H1 (cell line): Measurements from ENCODE around the gene GLS. TPM values are rescaled to one million over a fixed set of nuclear protein-coding genes. Genes with fewer than 3 reads are reported as not detected.
A peak's percentile ranks its signal among the peaks of the same experiment; 100 is the strongest.

Source experiments
- CTCF ChIA-PET: fragments of 300-600 bp; sonication (Branson Sonifier 250); formaldehyde crosslinking; loops from one replicate; lab custom pipeline; 2021; ENCODE audit not compliant: partially characterized antibody; lab: Charles Lee
- POLR2A ChIA-PET: fragments of 300-600 bp; sonication (Branson Sonifier 250); formaldehyde crosslinking; loops from one replicate; lab custom pipeline; 2021; ENCODE audit warnings: inconsistent platforms; ENCODE audit not compliant: partially characterized antibody; lab: Charles Lee
- DNase-seq, 2 experiments: peaks; one replicate each; pipeline versions ENCODE4 v3.0.0 to v3.0.0-alpha.2; 2010 to 2022; ENCODE audit warnings: low spot score in 2 of 2, low read depth in 1 of 2, mixed read lengths in 1 of 2
- FAIRE-seq: peaks from 2 replicates; lab custom pipeline; 2011; peaks lifted over from hg19 to GRCh38; lab: Jason Lieb, UNC
- H2AFZ ChIP-seq: 2 replicates; pipeline ENCODE4 v1.8.1; 2012; ENCODE audit warnings: low read length, inconsistent platforms
- H2AK5ac ChIP-seq: 2 replicates; pipeline ENCODE4 v1.6.1; 2013; ENCODE audit warnings: low read depth, low read length
- H2BK120ac ChIP-seq: replicated peaks from 2 replicates; pipeline ENCODE3; 2013; ENCODE audit warnings: low read depth, low read length, inconsistent platforms
- H2BK12ac ChIP-seq: 2 replicates; pipeline ENCODE4 v1.6.1; 2013; ENCODE audit warnings: low read depth, low read length
- H2BK15ac ChIP-seq: 2 replicates; pipeline ENCODE4 v1.6.1; 2013; ENCODE audit warnings: low read length
- H2BK20ac ChIP-seq: 2 replicates; pipeline ENCODE4 v1.6.1; 2013; ENCODE audit warnings: low read length
- H2BK5ac ChIP-seq: 2 replicates; pipeline ENCODE4 v1.6.1; 2013; ENCODE audit warnings: low read depth, low read length
- H3K14ac ChIP-seq: 2 replicates; pipeline ENCODE4 v1.6.1; 2013; ENCODE audit warnings: inconsistent platforms; ENCODE audit not compliant: insufficient read length
- H3K18ac ChIP-seq: 2 replicates; pipeline ENCODE4 v1.6.1; 2013; ENCODE audit warnings: low read length; ENCODE audit errors: extremely low read depth
- H3K23ac ChIP-seq: 2 replicates; pipeline ENCODE4 v1.6.1; 2013; ENCODE audit warnings: inconsistent platforms; ENCODE audit not compliant: insufficient read length
- H3K23me2 ChIP-seq: 2 replicates; pipeline ENCODE4 v1.6.1; 2013; ENCODE audit warnings: low read depth, low read length
- H3K27ac ChIP-seq: 2 replicates; pipeline ENCODE4 v1.6.1; 2011; ENCODE audit warnings: low read depth, low read length, inconsistent platforms
- H3K27me3 ChIP-seq, 4 experiments: replicated peaks in 1 of 4; 1 replicate in 1 of 4; 2 replicates in 3 of 4; pipeline versions ENCODE4 v1.6.1 to v1.8.1; 2011 to 2013; ENCODE audit warnings: low read length in 3 of 4, mild to moderate bottlenecking in 3 of 4, inconsistent platforms in 2 of 4, mixed read lengths in 2 of 4, moderate library complexity in 1 of 4; ENCODE audit not compliant: control insufficient read depth in 3 of 4, insufficient read depth in 3 of 4; ENCODE audit errors: extremely low read depth in 1 of 4
- H3K36me3 ChIP-seq, 4 experiments: 2 replicates each; pipeline versions ENCODE4 v1.6.1 to v1.8.1; 2011 to 2013; ENCODE audit warnings: mild to moderate bottlenecking in 4 of 4, low read length in 3 of 4, moderate library complexity in 2 of 4, control low read depth in 1 of 4, inconsistent platforms in 1 of 4; ENCODE audit not compliant: insufficient read depth in 4 of 4, control insufficient read depth in 2 of 4
- H3K4ac ChIP-seq: replicated peaks from 2 replicates; pipeline ENCODE3; 2013; ENCODE audit warnings: low read length, low read depth, mixed read lengths, inconsistent platforms; ENCODE audit not compliant: insufficient read length
- H3K4me1 ChIP-seq, 4 experiments: replicated peaks in 1 of 4; 1 replicate in 1 of 4; 2 replicates in 3 of 4; pipeline versions ENCODE4 v1.6.1 to v1.8.1; 2011 to 2013; ENCODE audit warnings: low read length in 3 of 4, inconsistent platforms in 2 of 4, mixed read lengths in 1 of 4; ENCODE audit not compliant: insufficient read depth in 4 of 4, control insufficient read depth in 3 of 4
- H3K4me2 ChIP-seq, 2 experiments: 2 replicates each; pipeline versions ENCODE4 v1.6.1 to v1.8.1; 2011 to 2013; ENCODE audit warnings: low read depth in 2 of 2, low read length in 2 of 2, control low read depth in 1 of 2, inconsistent platforms in 1 of 2, mild to moderate bottlenecking in 1 of 2; ENCODE audit not compliant: insufficient read depth in 1 of 2
- H3K4me3 ChIP-seq, 4 experiments: fragments of 200-600, 300-600 bp in 1 of 4; sonication (generic), shearing (Covaris generic), sonication (Bioruptor Twin) in 1 of 4; 2 replicates each; pipeline versions ENCODE4 v1.5.1 to v1.8.1; 2011 to 2016; ENCODE audit warnings: low read length in 4 of 4, low read depth in 3 of 4, control low read depth in 2 of 4, inconsistent platforms in 2 of 4, mild to moderate bottlenecking in 2 of 4, mixed read lengths in 1 of 4, moderate library complexity in 1 of 4; ENCODE audit not compliant: insufficient read depth in 2 of 4; ENCODE audit errors: extremely low read depth in 1 of 4
- H3K56ac ChIP-seq: replicated peaks from 2 replicates; pipeline ENCODE3; 2013; ENCODE audit warnings: low read depth, mild to moderate bottlenecking, mixed read lengths, low read length, inconsistent platforms; ENCODE audit not compliant: insufficient read length
- H3K79me1 ChIP-seq: 2 replicates; pipeline ENCODE4 v1.6.1; 2013; ENCODE audit warnings: low read depth, low read length, control low read depth
- H3K79me2 ChIP-seq, 2 experiments: 2 replicates each; pipeline versions ENCODE4 v1.6.1 to v1.8.1; 2012 to 2013; ENCODE audit warnings: low read length in 2 of 2, mild to moderate bottlenecking in 2 of 2, inconsistent platforms in 1 of 2; ENCODE audit not compliant: insufficient read depth in 2 of 2, control insufficient read depth in 1 of 2
- H3K9ac ChIP-seq, 4 experiments: replicated peaks in 1 of 4; 1 replicate in 1 of 4; 2 replicates in 3 of 4; pipeline versions ENCODE4 v1.6.1 to v1.8.1; 2011 to 2013; ENCODE audit warnings: low read depth in 3 of 4, low read length in 3 of 4, control low read depth in 2 of 4, mild to moderate bottlenecking in 2 of 4, moderate library complexity in 2 of 4, inconsistent platforms in 1 of 4; ENCODE audit errors: extremely low read depth in 1 of 4
- H3K9me3 ChIP-seq, 2 experiments: 2 replicates each; pipeline versions ENCODE4 v1.6.1 to v1.8.1; 2012 to 2013; ENCODE audit warnings: mild to moderate bottlenecking in 2 of 2, moderate library complexity in 2 of 2, control low read depth in 1 of 2, inconsistent platforms in 1 of 2, low read depth in 1 of 2, low read length in 1 of 2, mixed read lengths in 1 of 2; ENCODE audit not compliant: insufficient read depth in 2 of 2
- H4K20me1 ChIP-seq, 2 experiments: replicated peaks in 1 of 2; 2 replicates each; pipeline versions ENCODE3 to v1.8.1; 2011 to 2013; ENCODE audit warnings: inconsistent platforms in 2 of 2, low read length in 2 of 2, mild to moderate bottlenecking in 1 of 2; ENCODE audit not compliant: insufficient read depth in 2 of 2, control insufficient read depth in 1 of 2
- H4K5ac ChIP-seq: 2 replicates; pipeline ENCODE4 v1.6.1; 2013; ENCODE audit warnings: low read length, low read depth, mixed read lengths, inconsistent platforms; ENCODE audit not compliant: insufficient read length
- H4K8ac ChIP-seq: 2 replicates; pipeline ENCODE4 v1.8.0; 2013; ENCODE audit warnings: mild to moderate bottlenecking, moderate library complexity, low read length, inconsistent platforms; ENCODE audit not compliant: insufficient read depth; ENCODE audit errors: extremely low read depth
- H4K91ac ChIP-seq: replicated peaks from 2 replicates; pipeline ENCODE3; 2013; ENCODE audit warnings: low read length, mixed read lengths, inconsistent platforms; ENCODE audit not compliant: insufficient read length
- EZH2 ChIP-seq: fragments of 200-600 bp; sonication (generic); IDR thresholded peaks from 2 replicates; pipeline ENCODE4 v1.7.1; 2012; ENCODE audit warnings: low read depth, mild to moderate bottlenecking, moderate library complexity, low read length, inconsistent platforms; ENCODE audit not compliant: severe bottlenecking
- FOSL1 ChIP-seq: IDR thresholded peaks from 2 replicates; pipeline ENCODE4 v1.6.1; 2011; ENCODE audit warnings: mild to moderate bottlenecking, low read depth, low read length, moderate library complexity; ENCODE audit not compliant: insufficient read depth
- JUND ChIP-seq: IDR thresholded peaks from 2 replicates; pipeline ENCODE4 v1.6.1; 2011; ENCODE audit warnings: mild to moderate bottlenecking, improper control_type of control experiment, low read length
- NRF1 ChIP-seq: IDR thresholded peaks from 2 replicates; pipeline ENCODE4 v1.6.1; 2011; ENCODE audit warnings: mild to moderate bottlenecking, low read depth, low read length, improper control_type of control experiment
- PHF8 ChIP-seq: fragments of 200-600 bp; sonication (generic); conservative IDR thresholded peaks from 2 replicates; pipeline ENCODE4 v1.7.1; 2012; ENCODE audit warnings: low read depth, mild to moderate bottlenecking, inconsistent platforms, low read length, moderate library complexity
- RFX5 ChIP-seq: IDR thresholded peaks from 2 replicates; pipeline ENCODE4 v1.6.1; 2011; ENCODE audit warnings: low read depth, low read length, improper control_type of control experiment, borderline replicate concordance
- SRF ChIP-seq: IDR thresholded peaks from 2 replicates; pipeline ENCODE4 v1.6.1; 2011; ENCODE audit warnings: mild to moderate bottlenecking, low read depth, low read length, moderate library complexity
- TAF1 ChIP-seq: IDR thresholded peaks from 2 replicates; pipeline ENCODE4 v1.6.1; 2011; ENCODE audit warnings: mild to moderate bottlenecking, low read depth, low read length
- WGBS, 2 experiments: shearing (Covaris generic) in 1 of 2; methylation state at CpG; one replicate each; pipeline versions ENCODE4 v1.1.6 to v1.1.7; 2013 to 2015; ENCODE audit warnings: low lambda C conversion rate in 2 of 2, mixed read lengths in 2 of 2, inconsistent platforms in 1 of 2, low coverage in 1 of 2, missing lambda C conversion rate in 1 of 2; ENCODE audit not compliant: insufficient replicate concordance in 2 of 2, insufficient coverage in 1 of 2, insufficient read length in 1 of 2; ENCODE audit errors: extremely low coverage in 1 of 2, missing lambda C conversion rate in 1 of 2; 5-methylcytosine and 5-hydroxymethylcytosine counted together
- polyA plus RNA-seq, 7 experiments: library from polyadenylated mRNA; depleted of rRNA in 3 of 7; stranded (reverse) in 5 of 7; unstranded in 2 of 7; fragments of >200 nt in 5 of 7; fragments of 200-250 nt in 2 of 7; gene quantifications; 1 replicate in 5 of 7; 2 replicates in 1 of 7; 4 replicates in 1 of 7; pipeline versions ENCODE4 v1.2.1 to v1.2.3, GENCODE V29; 2011 to 2013; ENCODE audit warnings: missing spikeins in 2 of 7, mixed read lengths in 2 of 7
- total RNA-seq: library from RNA; stranded (reverse); fragmentation: NEBNext Ultra II Directional; extraction: Animal tissue kit (Norgen Biotek cat#: 25700); gene quantifications from 2 replicates; pipeline ENCODE4 v1.2.1, GENCODE V29; 2021
- TF ChIP-seq, protein P1 (sequence below): IDR thresholded peaks from 2 replicates; pipeline ENCODE4 v1.6.1; 2012; ENCODE audit warnings: inconsistent platforms
- TF ChIP-seq, protein P2 (sequence below): IDR thresholded peaks from 2 replicates; pipeline ENCODE4 v1.6.1; 2011; ENCODE audit warnings: low read length, improper control_type of control experiment
- TF ChIP-seq, protein P3 (sequence below): IDR thresholded peaks from 2 replicates; pipeline ENCODE4 v1.6.1; 2012; ENCODE audit warnings: inconsistent platforms

GLS gene
- total and polyA plus RNA-seq, 2 of the 8 experiments (the other 6 are each of a cell fraction or from before 2014, with no cell fraction given) = 15.7 to 89.8 TPM

DNA sequence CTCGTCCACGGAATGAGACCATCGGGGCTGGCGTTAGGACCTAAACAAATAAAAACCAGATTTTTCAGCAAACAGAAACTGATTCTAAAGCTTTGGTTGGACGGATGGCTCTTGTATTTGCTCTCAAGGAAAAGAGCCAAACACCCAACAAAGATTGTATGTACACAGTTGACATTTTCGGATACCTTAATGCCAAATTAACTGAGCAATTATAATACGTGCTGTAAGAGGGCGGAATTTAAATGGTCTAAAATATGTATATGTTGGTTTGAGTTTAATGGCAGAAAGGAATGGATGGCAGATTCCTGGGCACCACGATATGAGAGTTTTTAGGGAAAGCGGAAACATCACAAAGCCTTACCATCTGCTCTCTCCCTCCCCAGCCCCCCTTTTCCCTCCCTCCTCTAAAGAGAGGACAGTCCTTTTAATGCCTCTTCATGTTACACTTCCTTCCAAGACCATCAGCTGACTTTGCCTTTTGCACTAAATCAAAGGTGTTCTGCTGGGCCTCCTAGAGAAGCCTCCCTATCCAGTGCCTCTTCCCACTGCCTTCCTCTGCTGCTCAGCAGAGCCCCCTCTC is 100.1 kb downstream of the GLS start:
- peaks cover 21 to 84% (median 65%) of the 10 kb centered on the region in 4 experiments for H3K36me3 ChIP-seq
- no peak overlapping the region for H2BK5ac ChIP-seq
- 91% methylated on average over 10 of the region's 10 CpGs; no CpG with 5 or more reads in 1 of the 2 experiments for WGBS, 2 experiments
- no peaks in the 10 kb centered on the region for H3K27me3 ChIP-seq
- H3K18ac ChIP-seq = no peak overlapping the region
- H3K79me2 ChIP-seq = no peaks in the 10 kb centered on the region
- H3K4me2 ChIP-seq = no peak overlapping the region
- H3K4me1 ChIP-seq = no peaks in the 10 kb centered on the region
- peaks cover 0 to 1% of the 10 kb centered on the region in 2 experiments for H4K20me1 ChIP-seq
- H2BK12ac ChIP-seq = no peak overlapping the region
- no peak overlapping the region for H3K23ac ChIP-seq
- no peak overlapping the region for H3K9ac ChIP-seq
- no peak overlapping the region for H2BK15ac ChIP-seq
- H3K56ac ChIP-seq = peak overlapping the region; percentile 5
- FAIRE-seq (no peak), DNase-seq (no peak)
- H3K9me3 ChIP-seq = no peaks in the 10 kb centered on the region
- H2BK20ac ChIP-seq = no peak overlapping the region
- POLR2A ChIA-PET = interaction anchor here (1.2 kb wide), 1 partner anchor 197 kb away, joined by 3 read pairs; no protein-coding TSS in a partner anchor
- CTCF ChIA-PET = interaction anchor here (1.0 to 1.8 kb wide), 2 partner anchors 198 to 200 kb away, joined by 3 to 4 read pairs; no protein-coding TSS in a partner anchor
- no peak overlapping the region for H3K27ac ChIP-seq
- no peak overlapping the region for H4K91ac ChIP-seq
- no peaks in the 10 kb centered on the region for H3K79me1 ChIP-seq
- no peak overlapping the region for H2BK120ac ChIP-seq
- no peak overlapping the region for H4K5ac ChIP-seq
- H2AFZ ChIP-seq = no peak overlapping the region
- no peak overlapping the region for H4K8ac ChIP-seq
- no peak overlapping the region for H3K4me3 ChIP-seq
- H3K23me2 ChIP-seq = no peaks in the 10 kb centered on the region
- no peak overlapping the region for H3K4ac ChIP-seq
- H2AK5ac ChIP-seq = no peak overlapping the region
- H3K14ac ChIP-seq = no peak overlapping the region
- TF ChIP-seq TAF1 = no peak
- TF ChIP-seq JUND = no peak
- TF ChIP-seq, protein P1, sequence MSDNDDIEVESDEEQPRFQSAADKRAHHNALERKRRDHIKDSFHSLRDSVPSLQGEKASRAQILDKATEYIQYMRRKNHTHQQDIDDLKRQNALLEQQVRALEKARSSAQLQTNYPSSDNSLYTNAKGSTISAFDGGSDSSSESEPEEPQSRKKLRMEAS = no peak
- TF ChIP-seq SRF = no peak
- TF ChIP-seq FOSL1 = no peak
- no peak for TF ChIP-seq EZH2
- no peak for TF ChIP-seq RFX5
- TF ChIP-seq, protein P2, sequence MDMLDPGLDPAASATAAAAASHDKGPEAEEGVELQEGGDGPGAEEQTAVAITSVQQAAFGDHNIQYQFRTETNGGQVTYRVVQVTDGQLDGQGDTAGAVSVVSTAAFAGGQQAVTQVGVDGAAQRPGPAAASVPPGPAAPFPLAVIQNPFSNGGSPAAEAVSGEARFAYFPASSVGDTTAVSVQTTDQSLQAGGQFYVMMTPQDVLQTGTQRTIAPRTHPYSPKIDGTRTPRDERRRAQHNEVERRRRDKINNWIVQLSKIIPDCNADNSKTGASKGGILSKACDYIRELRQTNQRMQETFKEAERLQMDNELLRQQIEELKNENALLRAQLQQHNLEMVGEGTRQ = no peak
- TF ChIP-seq, protein P3, sequence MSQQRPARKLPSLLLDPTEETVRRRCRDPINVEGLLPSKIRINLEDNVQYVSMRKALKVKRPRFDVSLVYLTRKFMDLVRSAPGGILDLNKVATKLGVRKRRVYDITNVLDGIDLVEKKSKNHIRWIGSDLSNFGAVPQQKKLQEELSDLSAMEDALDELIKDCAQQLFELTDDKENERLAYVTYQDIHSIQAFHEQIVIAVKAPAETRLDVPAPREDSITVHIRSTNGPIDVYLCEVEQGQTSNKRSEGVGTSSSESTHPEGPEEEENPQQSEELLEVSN = no peak
- no peak for TF ChIP-seq NRF1
- TF ChIP-seq PHF8 = no peak
